Adrenal gland (tissue), 12 donors: ENCODE results near the gene SLC1A2. TPM values are rescaled to one million over a fixed set of nuclear protein-coding genes. Genes with fewer than 3 reads are reported as not detected.

Experiments
- DNase-seq, 7 donors: peaks; one replicate each; pipeline ENCODE4 v3.0.0-alpha.2; 2019 to 2020
- H3K27ac ChIP-seq, 5 donors: fragments of 200-600 bp; sonication (generic) in 4 of 5; 1 replicate in 3 of 5; 2 replicates in 2 of 5; pipeline versions ENCODE4 v1.5.1 to v1.8.0; 2016 to 2020; ENCODE audit warnings: mild to moderate bottlenecking in 1 of 5
- H3K27me3 ChIP-seq: fragments of 200-600 bp; 2 replicates; pipeline ENCODE4 v1.8.0; 2021
- H3K36me3 ChIP-seq, 2 donors: fragments of 200-600 bp; replicated peaks in 1 of 2; 1 replicate in 1 of 2; 2 replicates in 1 of 2; pipeline versions ENCODE4 v1.5.1 to v1.8.0; 2018 to 2022
- H3K4me1 ChIP-seq, 2 donors: fragments of 200-600 bp; replicated peaks in 1 of 2; 1 replicate in 1 of 2; 2 replicates in 1 of 2; pipeline versions ENCODE4 v1.5.1 to v1.8.0; 2018 to 2021
- H3K4me3 ChIP-seq, 4 donors: fragments of 200-600 bp; sonication (generic) in 3 of 4; one replicate each; pipeline ENCODE4 v1.5.1; 2016 to 2018
- H3K9me3 ChIP-seq, 3 donors: fragments of 200-600 bp; sonication (generic) in 1 of 3; replicated peaks in 1 of 3; 1 replicate in 2 of 3; 2 replicates in 1 of 3; pipeline versions ENCODE4 v1.5.1 to v1.8.0; 2016 to 2021
- POLR2A ChIP-seq, 2 donors: fragments of 450-650 bp; IDR thresholded peaks; one replicate each; pipeline ENCODE4 v1.6.1; 2017; ENCODE audit warnings: antibody characterized with exemption in 2 of 2, mild to moderate bottlenecking in 2 of 2, moderate library complexity in 1 of 2
- WGBS, 4 donors: extraction: QIAGEN DNeasy Blood & Tissue Kit in 2 of 4; methylation state at CpG; one replicate each; pipeline versions ENCODE4 v1.1.5 to v1.1.7; 2013 to 2017; 5-methylcytosine and 5-hydroxymethylcytosine counted together
- intact Hi-C, 2 donors: fragments of 100-400 bp; cut with DNase I; formaldehyde crosslinking; loops; one replicate each; pipeline versions ENCODE4 v1.14.1 to v1.15.0; 2022 to 2023
- polyA plus RNA-seq, 3 donors: library from polyadenylated mRNA; stranded (reverse); fragments of 200-250 nt in 2 of 3; fragments of 350-450 nt in 1 of 3; fragmentation: Illumina TruSeq in 1 of 3; extraction: RNeasy Lipid Tissue Mini Kit (QIAGEN cat#74804) in 1 of 3; gene quantifications; one replicate each; pipeline ENCODE4 v1.2.3, GENCODE V29; 2013 to 2014
- total RNA-seq, 9 donors: library from RNA; depleted of rRNA in 4 of 9; stranded (reverse); fragments of >200 nt in 4 of 9; fragments of 120-200 nt in 1 of 9; fragmentation: NEBNext Ultra II Directional in 1 of 9; extraction: Animal tissue kit (Norgen Biotek cat#: 25700) in 1 of 9; gene quantifications; one replicate each; pipeline versions ENCODE4 v1.1.0 to v1.2.4, GENCODE V29; 2013 to 2023
- TF ChIP-seq, protein P1 (sequence below), 6 experiments: fragments of 450-650 bp in 4 of 6; fragments of 200-600 bp in 2 of 6; sonication (generic) in 1 of 6; IDR thresholded peaks; 1 replicate in 5 of 6; 2 replicates in 1 of 6; pipeline versions ENCODE4 v1.5.1 to v1.8.0; 2016 to 2021; ENCODE audit warnings: antibody characterized with exemption in 6 of 6, mild to moderate bottlenecking in 2 of 6, moderate library complexity in 1 of 6
- donor health status: healthy with polysubstance abuse.
- donor health status: Bipolar disorder and iron deficiency.
- donor health status: DM: yes; HTN: yes; CAD: no.
- donor health status: DM: no; HTN: no; CAD: no.
- donor health status: DM: no; HTN: no; CAD: no.
- donor health status: DM: yes; HTN: yes; CAD: no.

SLC1A2 gene
- total and polyA plus RNA-seq, 12 donors = 1.4 to 517 (median 8.7) TPM

DNA sequence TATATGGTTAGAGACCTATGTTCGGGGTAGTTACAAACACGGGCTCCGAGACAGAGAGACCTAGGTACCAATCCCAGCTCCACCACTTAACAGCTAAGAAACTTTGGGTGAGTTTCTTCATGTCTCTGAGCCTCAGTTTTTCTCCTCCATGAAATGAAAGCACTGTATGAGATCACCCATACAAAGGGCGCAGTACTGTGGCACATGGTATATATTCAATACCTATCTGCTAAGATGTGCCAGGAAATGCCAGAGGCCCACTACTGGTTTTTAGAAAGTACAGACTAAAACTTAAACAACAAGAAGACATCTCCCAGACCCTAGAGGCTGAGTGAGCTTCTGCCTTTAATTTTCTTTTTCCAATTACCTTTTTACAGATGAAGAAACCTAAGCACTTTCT lies 69.5 kb downstream of the SLC1A2 start:
- Histone ChIP-seq H3K36me3 (no peaks in the 10 kb centered on the region), H3K27me3 (no peaks in the 10 kb centered on the region), H3K4me3 (no peak overlapping the region), H3K4me1 (peaks cover 0 to 8% of the 10 kb centered on the region in 2 donors), H3K27ac (no peak overlapping the region), H3K9me3 (no peaks in the 10 kb centered on the region)
- intact Hi-C loops = no loop called here
- 97 to 98% (median 97%) methylated on average over 4 of the region's 4 CpGs for WGBS, 4 donors
- TF ChIP-seq, protein P1, sequence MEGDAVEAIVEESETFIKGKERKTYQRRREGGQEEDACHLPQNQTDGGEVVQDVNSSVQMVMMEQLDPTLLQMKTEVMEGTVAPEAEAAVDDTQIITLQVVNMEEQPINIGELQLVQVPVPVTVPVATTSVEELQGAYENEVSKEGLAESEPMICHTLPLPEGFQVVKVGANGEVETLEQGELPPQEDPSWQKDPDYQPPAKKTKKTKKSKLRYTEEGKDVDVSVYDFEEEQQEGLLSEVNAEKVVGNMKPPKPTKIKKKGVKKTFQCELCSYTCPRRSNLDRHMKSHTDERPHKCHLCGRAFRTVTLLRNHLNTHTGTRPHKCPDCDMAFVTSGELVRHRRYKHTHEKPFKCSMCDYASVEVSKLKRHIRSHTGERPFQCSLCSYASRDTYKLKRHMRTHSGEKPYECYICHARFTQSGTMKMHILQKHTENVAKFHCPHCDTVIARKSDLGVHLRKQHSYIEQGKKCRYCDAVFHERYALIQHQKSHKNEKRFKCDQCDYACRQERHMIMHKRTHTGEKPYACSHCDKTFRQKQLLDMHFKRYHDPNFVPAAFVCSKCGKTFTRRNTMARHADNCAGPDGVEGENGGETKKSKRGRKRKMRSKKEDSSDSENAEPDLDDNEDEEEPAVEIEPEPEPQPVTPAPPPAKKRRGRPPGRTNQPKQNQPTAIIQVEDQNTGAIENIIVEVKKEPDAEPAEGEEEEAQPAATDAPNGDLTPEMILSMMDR (IDR thresholded peaks at IDR 0.05) = no peak
- no peak for TF ChIP-seq POLR2A (IDR thresholded peaks at IDR 0.05)
- DNase-seq = no peak

DNA sequence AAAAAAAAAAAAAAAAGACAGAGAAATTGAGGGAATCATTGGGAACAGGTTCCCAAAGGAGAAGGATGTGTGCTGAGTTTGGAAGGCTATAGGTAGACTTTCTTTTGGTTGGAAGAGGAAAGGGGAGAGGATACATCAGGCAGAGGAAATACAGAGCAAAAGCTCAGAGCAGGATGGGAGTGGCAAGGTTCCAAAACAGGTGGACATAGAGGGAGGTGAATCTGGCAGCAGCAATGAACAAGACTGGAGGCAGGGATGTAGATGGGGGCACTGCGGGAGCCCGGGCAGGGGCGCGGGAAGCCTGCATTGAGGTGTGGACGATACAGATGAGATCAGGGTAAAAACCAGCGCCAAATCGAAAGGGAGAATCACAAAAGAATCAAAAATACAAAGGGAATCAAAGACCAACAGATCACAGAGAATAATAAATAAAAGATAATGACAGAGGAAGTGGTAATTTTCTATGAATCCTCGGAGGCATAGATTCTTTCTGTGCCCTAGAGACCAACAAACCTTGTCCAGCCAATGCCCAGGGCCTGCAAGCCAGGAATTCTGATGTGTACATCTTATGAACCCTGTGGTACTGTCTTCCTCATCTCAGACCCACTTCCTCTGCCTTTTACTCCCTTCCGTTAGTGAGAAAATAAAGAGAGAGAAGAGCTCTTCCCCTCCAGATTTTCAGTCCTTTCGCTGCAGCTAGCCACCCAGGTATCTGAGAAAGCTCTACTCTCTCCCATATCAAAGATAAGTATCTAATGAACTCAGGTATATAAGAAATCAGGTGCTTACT lies 70.3 kb downstream of the SLC1A2 start:
- Histone ChIP-seq H3K4me1 (peaks cover 0 to 8% of the 10 kb centered on the region in 2 donors), H3K36me3 (no peaks in the 10 kb centered on the region)
- 89 to 92% (median 91%) methylated on average over 10 of the region's 10 CpGs for WGBS, 4 donors

DNA sequence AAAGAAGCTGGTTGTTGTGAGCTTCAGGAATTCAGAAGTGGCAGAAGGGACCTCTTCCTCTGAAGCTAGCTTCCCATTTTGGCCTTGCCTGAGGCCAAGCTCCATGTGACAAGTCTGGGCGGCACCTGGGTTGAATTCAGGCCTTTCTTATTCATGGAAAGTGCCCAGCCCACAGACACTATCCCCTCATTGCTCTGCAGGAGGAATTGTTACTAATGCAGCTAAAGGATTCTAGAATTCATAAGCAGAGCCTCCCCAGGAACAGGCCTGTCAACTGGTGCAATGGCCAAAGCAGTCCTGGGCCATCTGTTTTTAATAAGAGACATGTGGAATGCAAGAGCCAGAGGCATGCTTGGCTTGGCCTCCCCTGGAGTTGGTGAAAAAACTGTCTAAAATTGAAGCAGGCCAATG lies 71.4 kb downstream of the SLC1A2 start:
- H3K27ac ChIP-seq = no peak overlapping the region
- H3K4me1 ChIP-seq = peaks cover 0 to 8% of the 10 kb centered on the region in 2 donors
- DNase-seq = no peak
- H3K27me3 ChIP-seq = no peaks in the 10 kb centered on the region
- H3K36me3 ChIP-seq = no peaks in the 10 kb centered on the region
- 69 to 86% (median 83%) methylated on average over 1 of the region's 1 CpG for WGBS, 4 donors
- no peaks in the 10 kb centered on the region for H3K9me3 ChIP-seq
- TF ChIP-seq, protein P1 (IDR thresholded peaks at IDR 0.05) = no peak
- TF ChIP-seq POLR2A (IDR thresholded peaks at IDR 0.05) = no peak
- intact Hi-C loops = no loop called here
- no peak overlapping the region for H3K4me3 ChIP-seq

More for the DNA sequence above, 70.3 kb downstream of the SLC1A2 start:
- TF ChIP-seq, protein P1 (IDR thresholded peaks at IDR 0.05) = no peak
- no peak for TF ChIP-seq POLR2A (IDR thresholded peaks at IDR 0.05)
- intact Hi-C loops = no loop called here
- Histone ChIP-seq H3K9me3 (no peaks in the 10 kb centered on the region), H3K27ac (no peak overlapping the region), H3K27me3 (no peaks in the 10 kb centered on the region), H3K4me3 (no peak overlapping the region)
- DNase-seq = no peak

DNA sequence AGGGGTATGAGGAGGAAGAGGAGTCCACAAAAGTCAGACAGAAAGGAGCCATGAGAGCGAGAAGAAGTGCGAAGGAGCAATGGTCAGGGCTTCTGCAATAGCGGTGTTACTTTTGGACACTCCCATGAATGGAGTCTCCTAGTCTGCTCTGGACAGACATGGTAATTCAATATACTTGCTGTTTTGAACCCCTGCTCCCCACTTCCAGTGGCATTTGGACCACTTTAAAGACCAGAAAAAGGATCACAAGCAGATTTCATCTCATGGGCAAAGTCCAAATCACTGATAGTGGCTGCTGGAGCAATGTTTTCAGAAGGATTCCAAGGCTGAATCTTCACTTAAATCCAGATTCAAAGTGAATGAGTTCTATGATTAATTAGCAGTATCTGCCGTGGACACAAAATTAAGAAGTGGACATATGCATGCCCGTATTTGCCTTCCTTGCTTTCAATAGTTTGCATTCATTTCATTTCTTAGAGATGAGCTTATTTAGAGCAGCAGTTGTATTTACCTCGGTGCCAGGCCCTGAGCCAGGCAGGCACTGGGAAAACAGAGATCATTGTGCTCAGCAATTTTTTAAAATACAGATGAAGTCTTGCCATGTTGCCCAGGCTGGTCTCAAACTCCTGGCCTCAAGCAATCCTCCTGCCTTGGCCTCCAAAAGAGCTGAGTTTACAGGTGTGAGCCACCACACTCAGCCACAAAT lies 72.0 kb downstream of the SLC1A2 start:
- 72 to 75% (median 75%) methylated on average over 6 of the region's 6 CpGs for WGBS, 4 donors
- peaks cover 0 to 8% of the 10 kb centered on the region in 2 donors for H3K4me1 ChIP-seq
- intact Hi-C loops = no loop called here
- H3K9me3 ChIP-seq = no peaks in the 10 kb centered on the region
- no peaks in the 10 kb centered on the region for H3K27me3 ChIP-seq
- no peak overlapping the region for H3K4me3 ChIP-seq
- TF ChIP-seq POLR2A (IDR thresholded peaks at IDR 0.05) = no peak
- TF ChIP-seq, protein P1 (IDR thresholded peaks at IDR 0.05) = no peak
- no peak for DNase-seq
- H3K27ac ChIP-seq = no peak overlapping the region
- H3K36me3 ChIP-seq = no peaks in the 10 kb centered on the region
